K562 (cell line): ENCODE results near the gene NPAS3. TPM values are rescaled to one million over a fixed set of nuclear protein-coding genes. Genes with fewer than 3 reads are reported as not detected.

Experiments used
- ATAC-seq: fragments of 200-7000 bp; cut with Tn5 transposase; 3 replicates; pipeline ENCODE4 v1.9.1; 2020; ENCODE audit warnings: moderate library complexity
- BruUV-seq: library from RNA; stranded (reverse); fragments of 400-500 nt; replicated peaks from 2 replicates; lab custom pipeline; 2021; lab: Mats Ljungman, UMichigan
- CTCF ChIA-PET: fragments of 300-600 bp; formaldehyde crosslinking; extraction: SDS; loops from one replicate; lab custom pipeline; 2021; ENCODE audit warnings: low intra/inter-chr PET ratio; lab: Yijun Ruan, JAX
- POLR2A ChIA-PET: fragments of 300-600, 350-650 bp; sonication (Branson Sonifier 250); formaldehyde crosslinking; extraction: SDS; loops from one replicate; lab custom pipeline; 2021; ENCODE audit warnings: antibody characterized with exemption, inconsistent platforms; lab: Yijun Ruan, JAX
- DNase-seq, 4 experiments: peaks; one replicate each; pipeline versions ENCODE4 v3.0.0 to v3.0.0-alpha.2; 2011 to 2018; ENCODE audit warnings: low spot score in 3 of 4, mixed read lengths in 3 of 4; ENCODE audit errors: extremely low read depth in 1 of 4
- FAIRE-seq: peaks from 2 replicates; lab custom pipeline; 2011; peaks lifted over from hg19 to GRCh38; lab: Jason Lieb, UNC
- H2AFZ ChIP-seq: 2 replicates; pipeline ENCODE4 v1.6.0; 2011; ENCODE audit warnings: low read depth, low read length, control low read depth, inconsistent platforms
- H3K27ac ChIP-seq: fragments of 200-600 bp; 3 replicates; pipeline ENCODE4 v1.8.0; 2011; ENCODE audit warnings: low read depth, mild to moderate bottlenecking, control low read depth, inconsistent platforms, low read length, moderate library complexity, mixed read lengths; ENCODE audit errors: extremely low read depth
- H3K27me3 ChIP-seq, 2 experiments: fragments of 300-600 bp in 1 of 2; 2 replicates in 1 of 2; 3 replicates in 1 of 2; pipeline versions ENCODE4 v1.6.0 to v1.8.0; 2011; ENCODE audit warnings: inconsistent platforms in 2 of 2, low read length in 2 of 2, mild to moderate bottlenecking in 1 of 2, mixed read lengths in 1 of 2, moderate library complexity in 1 of 2; ENCODE audit not compliant: control insufficient read depth in 2 of 2, insufficient read depth in 2 of 2
- H3K36me3 ChIP-seq: fragments of 300-600 bp; 3 replicates; pipeline ENCODE4 v1.8.0; 2011; ENCODE audit warnings: mild to moderate bottlenecking, low read length, inconsistent platforms; ENCODE audit not compliant: control insufficient read depth, insufficient read depth
- H3K4me1 ChIP-seq, 2 experiments: fragments of 200-600 bp in 1 of 2; replicated peaks in 1 of 2; 2 replicates in 1 of 2; 3 replicates in 1 of 2; pipeline versions ENCODE4 v1.5.1 to v1.8.0; 2011; ENCODE audit warnings: inconsistent platforms in 2 of 2, low read length in 2 of 2, mild to moderate bottlenecking in 1 of 2, mixed read lengths in 1 of 2, moderate library complexity in 1 of 2; ENCODE audit not compliant: control insufficient read depth in 2 of 2, insufficient read depth in 2 of 2
- H3K4me2 ChIP-seq: 2 replicates; pipeline ENCODE4 v1.6.1; 2011; ENCODE audit warnings: low read length, control low read depth, inconsistent platforms, mixed read lengths; ENCODE audit not compliant: insufficient read depth
- H3K4me3 ChIP-seq: fragments of 200-600 bp; sonication (generic), shearing (Covaris generic); 2 replicates; pipeline ENCODE4 v1.5.1; 2016; ENCODE audit warnings: control low read depth, inconsistent platforms
- H3K79me2 ChIP-seq: fragments of 200-600 bp; 3 replicates; pipeline ENCODE4 v1.8.0; 2011; ENCODE audit warnings: low read length, inconsistent platforms; ENCODE audit not compliant: control insufficient read depth, insufficient read depth
- H3K9ac ChIP-seq, 2 experiments: 2 replicates each; pipeline versions ENCODE4 v1.6.0 to v1.6.1; 2011; ENCODE audit warnings: low read depth in 2 of 2, low read length in 2 of 2, control low read depth in 1 of 2, inconsistent platforms in 1 of 2, mild to moderate bottlenecking in 1 of 2, mixed read lengths in 1 of 2; ENCODE audit not compliant: insufficient read depth in 1 of 2
- H3K9me1 ChIP-seq: one replicate; pipeline ENCODE4 v1.6.0; 2011; ENCODE audit warnings: inconsistent platforms, mild to moderate bottlenecking, low read length, moderate library complexity; ENCODE audit not compliant: control insufficient read depth, insufficient read depth
- H3K9me3 ChIP-seq: replicated peaks from 2 replicates; pipeline ENCODE4 v1.5.1; 2011; ENCODE audit warnings: low read depth, low read length, inconsistent platforms; ENCODE audit not compliant: control insufficient read depth, insufficient read depth
- H4K20me1 ChIP-seq: replicated peaks from 2 replicates; pipeline ENCODE4 v1.6.1; 2011; ENCODE audit warnings: low read length, inconsistent platforms, mixed read lengths; ENCODE audit not compliant: control insufficient read depth, insufficient read depth
- BRD9 ChIP-seq: fragments of 450-650 bp; IDR thresholded peaks from 2 replicates; pipeline ENCODE4 v1.6.1; 2018; ENCODE audit warnings: low read depth; ENCODE audit not compliant: partially characterized antibody
- CHD4 ChIP-seq: fragments of 200-600 bp; sonication (generic); IDR thresholded peaks from 3 replicates; pipeline ENCODE4 v1.6.1; 2012; ENCODE audit warnings: low read depth, mild to moderate bottlenecking, mixed read lengths, low read length, inconsistent platforms; ENCODE audit not compliant: insufficient read depth, insufficient replicate concordance, poor library complexity, severe bottlenecking
- KLF16 ChIP-seq: IDR thresholded peaks from 2 replicates; pipeline ENCODE4 v1.6.1; 2016; ENCODE audit warnings: antibody characterized with exemption
- NCOR1 ChIP-seq: fragments of 450-650 bp; IDR thresholded peaks from 2 replicates; pipeline ENCODE4 v1.6.1; 2016; ENCODE audit warnings: mild to moderate bottlenecking, moderate library complexity
- NR1H2 ChIP-seq: sonication (generic); formaldehyde crosslinking; IDR thresholded peaks from 2 replicates; pipeline ENCODE4 v1.4.0; 2020; ENCODE audit warnings: mild to moderate bottlenecking, missing genetic modification reagents
- RUNX1 ChIP-seq: sonication (generic); IDR thresholded peaks from 2 replicates; pipeline ENCODE4 v1.6.1; 2016; ENCODE audit warnings: antibody characterized with exemption, low read depth
- SP2 ChIP-seq: IDR thresholded peaks from 2 replicates; pipeline ENCODE4 v1.6.1; 2011; ENCODE audit warnings: mild to moderate bottlenecking, low read depth, low read length, moderate library complexity; ENCODE audit not compliant: poor library complexity, severe bottlenecking; ENCODE audit errors: extremely low read depth
- TAF15 ChIP-seq: fragments of 200-400 bp; formaldehyde crosslinking; IDR thresholded peaks from 2 replicates; pipeline ENCODE4 v1.6.1; 2017; ENCODE audit warnings: mild to moderate bottlenecking, low read depth, low read length, moderate library complexity
- ZFP30 ChIP-seq: fragments of 250-450 bp; sonication (Bioruptor Pico); IDR thresholded peaks from 2 replicates; pipeline ENCODE4 v1.8.0; 2022; ENCODE audit warnings: moderate library complexity, mild to moderate bottlenecking, inconsistent platforms, borderline replicate concordance
- ZNF133 ChIP-seq: fragments of 250-450 bp; sonication (Bioruptor Pico); IDR thresholded peaks from 2 replicates; pipeline ENCODE4 v1.4.0; 2020; ENCODE audit warnings: mild to moderate bottlenecking
- ZNF175 ChIP-seq: fragments of 200-800 bp; sonication (Bioruptor generic); IDR thresholded peaks from 2 replicates; pipeline ENCODE4 v1.6.1; 2016; ENCODE audit warnings: low read depth, mild to moderate bottlenecking, missing genetic modification characterization, missing compliant biosample characterization
- WGBS: fragments of 100-300 bp; shearing (Covaris generic); methylation state at CpG from one replicate; pipeline ENCODE4 v1.1.6; 2016; ENCODE audit warnings: low coverage, mixed read lengths; ENCODE audit not compliant: insufficient coverage; ENCODE audit errors: missing lambda C conversion rate; 5-methylcytosine and 5-hydroxymethylcytosine counted together
- in situ Hi-C: fragments of 300-500 bp; cut with MboI; formaldehyde crosslinking; loops from 4 replicates; pipeline ENCODE4 v1.15.0; 2018; ENCODE audit warnings: inconsistent platforms, mixed read lengths
- intact Hi-C: fragments of 100-400 bp; cut with micrococcal nuclease; formaldehyde crosslinking; loops from 2 replicates; pipeline ENCODE4 v1.14.2; 2022
- polyA plus RNA-seq, 8 experiments: library from polyadenylated mRNA; depleted of rRNA in 4 of 8; stranded (reverse) in 5 of 8; unstranded in 3 of 8; fragments of >200 nt; fragmentation: Nextera tagmentation in 2 of 8; fragmentation: Illumina TruSeq in 1 of 8; extraction: Ambion mirVana in 2 of 8; extraction: Trizol in 1 of 8; gene quantifications; 2 replicates each; pipeline versions ENCODE4 v1.2.1 to v1.2.3, GENCODE V29; 2011 to 2014; ENCODE audit warnings: inconsistent platforms in 1 of 8, missing spikeins in 1 of 8
- total RNA-seq, 7 experiments: library from RNA; depleted of rRNA in 6 of 7; stranded (reverse); fragments of >200 nt in 6 of 7; fragmentation: Illumina TruSeq in 2 of 7; extraction: Trizol in 2 of 7; gene quantifications; 2 replicates each; pipeline versions ENCODE4 v1.2.1 to v1.2.3, GENCODE V29; 2011 to 2021; ENCODE audit warnings: low replicate concordance in 1 of 7
- TF ChIP-seq, protein P1 (sequence below): fragments of 450-650 bp; IDR thresholded peaks from 2 replicates; pipeline ENCODE4 v1.6.1; 2016; ENCODE audit warnings: antibody characterized with exemption
- TF ChIP-seq, protein P2 (sequence below): IDR thresholded peaks from 2 replicates; pipeline ENCODE4 v1.6.1; 2012; ENCODE audit warnings: low read depth, low read length, improper control_type of control experiment, borderline replicate concordance
- TF ChIP-seq, protein P3 (sequence below), 2 experiments: fragments of 450-650 bp in 1 of 2; sonication (generic) in 1 of 2; formaldehyde crosslinking in 1 of 2; IDR thresholded peaks in 1 of 2; conservative IDR thresholded peaks in 1 of 2; 2 replicates each; pipeline versions ENCODE4 v1.6.1 to v1.8.1; 2016 to 2023; ENCODE audit warnings: mild to moderate bottlenecking in 2 of 2, moderate library complexity in 2 of 2, inconsistent platforms in 1 of 2, missing genetic modification reagents in 1 of 2
- TF ChIP-seq, protein P4 (sequence below): sonication (generic); formaldehyde crosslinking; IDR thresholded peaks from 2 replicates; pipeline ENCODE4 v1.8.0; 2022; ENCODE audit warnings: mild to moderate bottlenecking, missing genetic modification reagents

The NPAS3 gene
- total and polyA plus RNA-seq, 9 of the 15 experiments (the other 6 are each of a cell fraction or from before 2014, with no cell fraction given), result 0.04 TPM; not detected in 8

DNA sequence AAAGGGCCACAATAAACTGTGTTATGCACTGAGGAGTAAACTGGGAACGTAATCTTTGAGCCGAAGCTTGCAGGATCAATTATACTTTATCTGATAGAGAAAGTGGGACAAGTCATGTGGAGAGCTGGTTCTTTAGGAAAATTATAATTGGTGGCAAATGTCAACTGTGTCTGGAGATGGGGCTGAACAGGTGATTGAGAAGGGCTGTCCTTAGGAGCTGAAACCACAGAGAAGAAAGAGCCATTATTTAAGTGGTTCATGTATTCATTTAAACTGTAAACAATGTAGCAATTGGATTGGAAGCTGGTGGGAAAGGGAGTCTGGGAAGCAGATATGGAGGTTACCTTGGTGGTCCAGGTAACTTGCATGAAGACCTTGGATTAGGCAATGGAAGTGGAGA is 193.1 kb downstream of the NPAS3 start (continued):
- TF ChIP-seq CHD4 (no peak), NR1H2 (CRISPR knock-in tag) (no peak)
- TF ChIP-seq, protein P1, sequence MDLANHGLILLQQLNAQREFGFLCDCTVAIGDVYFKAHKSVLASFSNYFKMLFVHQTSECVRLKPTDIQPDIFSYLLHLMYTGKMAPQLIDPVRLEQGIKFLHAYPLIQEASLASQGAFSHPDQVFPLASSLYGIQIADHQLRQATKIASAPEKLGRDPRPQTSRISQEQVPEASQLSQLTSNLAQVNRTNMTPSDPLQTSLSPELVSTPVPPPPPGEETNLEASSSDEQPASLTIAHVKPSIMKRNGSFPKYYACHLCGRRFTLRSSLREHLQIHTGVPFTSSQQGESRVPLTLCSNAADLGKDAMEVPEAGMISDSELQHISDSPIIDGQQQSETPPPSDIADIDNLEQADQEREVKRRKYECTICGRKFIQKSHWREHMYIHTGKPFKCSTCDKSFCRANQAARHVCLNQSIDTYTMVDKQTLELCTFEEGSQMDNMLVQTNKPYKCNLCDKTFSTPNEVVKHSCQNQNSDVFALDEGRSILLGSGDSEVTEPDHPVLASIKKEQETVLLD, result no peak
- TF ChIP-seq, protein P2, sequence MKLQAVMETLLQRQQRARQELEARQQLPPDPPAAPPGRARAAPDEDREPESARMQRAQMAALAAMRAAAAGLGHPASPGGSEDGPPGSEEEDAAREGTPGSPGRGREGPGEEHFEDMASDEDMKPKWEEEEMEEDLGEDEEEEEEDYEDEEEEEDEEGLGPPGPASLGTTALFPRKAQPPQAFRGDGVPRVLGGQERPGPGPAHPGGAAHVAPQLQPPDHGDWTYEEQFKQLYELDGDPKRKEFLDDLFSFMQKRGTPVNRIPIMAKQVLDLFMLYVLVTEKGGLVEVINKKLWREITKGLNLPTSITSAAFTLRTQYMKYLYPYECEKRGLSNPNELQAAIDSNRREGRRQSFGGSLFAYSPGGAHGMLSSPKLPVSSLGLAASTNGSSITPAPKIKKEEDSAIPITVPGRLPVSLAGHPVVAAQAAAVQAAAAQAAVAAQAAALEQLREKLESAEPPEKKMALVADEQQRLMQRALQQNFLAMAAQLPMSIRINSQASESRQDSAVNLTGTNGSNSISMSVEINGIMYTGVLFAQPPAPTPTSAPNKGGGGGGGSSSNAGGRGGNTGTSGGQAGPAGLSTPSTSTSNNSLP, result no peak

DNA sequence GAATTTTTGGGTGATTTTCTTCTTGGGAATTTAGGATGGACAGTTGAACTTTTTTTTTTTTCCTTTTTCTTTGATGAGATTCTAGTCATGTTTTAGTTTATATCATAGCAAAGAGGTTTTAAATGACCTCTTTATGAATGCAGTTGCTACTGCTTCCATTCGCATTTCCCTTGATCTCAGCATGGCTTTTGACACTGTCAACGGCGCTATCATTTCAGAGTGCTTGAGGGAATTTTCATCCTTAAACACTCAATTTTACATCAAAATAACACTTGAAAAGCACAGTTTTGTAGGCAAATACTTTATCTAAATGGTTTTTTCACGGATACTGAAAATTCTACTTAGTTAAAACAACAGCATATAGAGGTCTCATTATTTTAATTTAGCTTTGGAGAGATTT is 195.5 kb downstream of the NPAS3 start:
- DNase-seq (no peak), FAIRE-seq (no peak)
- ChIA-PET CTCF (no interaction called here), POLR2A (no interaction called here)
- Histone ChIP-seq H4K20me1 (no peaks in the 10 kb centered on the region; the same call in 1 of the 2 replicates), H3K79me2 (no peaks in the 10 kb centered on the region), H3K4me1 (no peaks in the 10 kb centered on the region), H3K4me3 (no peak overlapping the region), H3K9me3 (no peaks in the 10 kb centered on the region), H3K27me3 (no peaks in the 10 kb centered on the region; a peak in 1 of 5 replicates), H2AFZ (no peak overlapping the region)
- in situ Hi-C loops, result no loop called here
- intact Hi-C loops, result no loop called here
- 4% methylated on average over 4 of the region's 4 CpGs for WGBS
- no TSS peak for BruUV-seq
- no peak for TF ChIP-seq RUNX1
- TF ChIP-seq NCOR1, result no peak
- no peak for TF ChIP-seq ZNF175
- TF ChIP-seq SP2, result no peak
- TF ChIP-seq, protein P3, sequence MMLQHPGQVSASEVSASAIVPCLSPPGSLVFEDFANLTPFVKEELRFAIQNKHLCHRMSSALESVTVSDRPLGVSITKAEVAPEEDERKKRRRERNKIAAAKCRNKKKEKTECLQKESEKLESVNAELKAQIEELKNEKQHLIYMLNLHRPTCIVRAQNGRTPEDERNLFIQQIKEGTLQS (IDR thresholded peaks at IDR 0.05), result no peak
- TF ChIP-seq, protein P3 (CRISPR knock-in tag; conservative IDR thresholded peaks at IDR 0.05), result no peak
- TF ChIP-seq, protein P4, sequence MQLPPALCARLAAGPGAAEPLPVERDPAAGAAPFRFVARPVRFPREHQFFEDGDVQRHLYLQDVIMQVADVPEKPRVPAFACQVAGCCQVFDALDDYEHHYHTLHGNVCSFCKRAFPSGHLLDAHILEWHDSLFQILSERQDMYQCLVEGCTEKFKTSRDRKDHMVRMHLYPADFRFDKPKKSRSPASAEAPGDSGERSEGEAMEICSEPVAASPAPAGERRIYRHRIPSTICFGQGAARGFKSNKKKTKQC, result no peak
- TF ChIP-seq TAF15, result no peak
- TF ChIP-seq BRD9, result no peak
- TF ChIP-seq ZNF133, result no peak
- no peak for TF ChIP-seq ZFP30 (CRISPR knock-in tag)
- TF ChIP-seq KLF16, result no peak
- TF ChIP-seq, all 486 proteins: peak for 0
- no peak for ATAC-seq
- no peaks in the 10 kb centered on the region for H3K9me1 ChIP-seq
- H3K36me3 ChIP-seq, result no peaks in the 10 kb centered on the region
- no peak overlapping the region for H3K4me2 ChIP-seq
- H3K9ac ChIP-seq, result no peak overlapping the region
- no peak overlapping the region for H3K27ac ChIP-seq
